ENCODE data around the gene GTF3C5.
"Not testable (repeated sequence)": the region's sequence is repeated elsewhere in the genome, so short reads cannot be mapped to it uniquely, and the experiment has no call there.

GTF3C5 gene

GRCh38 chr9:132991351-132992300 lies 39.2 kb upstream of the GTF3C5 start:
- peaks cover 6% of the 10 kb centered on the region for H3K4me1 Mint-ChIP-seq (ENCODE audit: low read depth)
- H3K4me3 Mint-ChIP-seq, result no peak overlapping the region
- no peak for DNase-seq
- no peaks in the 10 kb centered on the region for H3K9me3 Mint-ChIP-seq
- no peaks in the 10 kb centered on the region for H3K36me3 Mint-ChIP-seq (ENCODE audit: low read depth)
- peaks cover 59% of the 10 kb centered on the region for H3K27me3 Mint-ChIP-seq
- no peak overlapping the region for H3K27ac Mint-ChIP-seq

DNA sequence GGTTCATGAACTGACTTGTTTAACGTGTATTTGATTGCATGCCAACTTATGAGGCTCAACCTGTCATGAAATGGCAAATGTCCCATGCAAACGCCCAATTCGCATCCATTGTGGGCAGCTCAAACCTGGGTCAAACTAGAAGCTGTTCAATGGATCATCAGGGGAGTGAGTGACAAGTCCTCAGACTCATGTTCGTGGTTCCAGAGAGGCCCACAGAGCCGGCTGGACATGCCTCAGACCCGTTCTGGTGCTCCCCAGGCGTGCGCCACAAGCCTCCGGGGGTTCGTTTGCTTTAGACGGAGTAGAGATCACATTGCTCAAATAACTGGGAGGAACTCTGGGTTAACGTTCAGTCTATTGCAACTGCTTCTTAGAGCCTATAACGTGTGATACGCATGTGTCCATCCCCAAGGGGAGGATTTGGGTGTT lies 37.3 kb upstream of the GTF3C5 start:
- Mint-ChIP-seq H3K4me1 (ENCODE audit: low read depth) (peaks cover 6% of the 10 kb centered on the region), H3K27me3 (peaks cover 44% of the 10 kb centered on the region), H3K36me3 (ENCODE audit: low read depth) (no peaks in the 10 kb centered on the region), H3K27ac (no peak overlapping the region), H3K4me3 (no peak overlapping the region), H3K9me3 (no peaks in the 10 kb centered on the region)
- DNase-seq, result no peak

DNA sequence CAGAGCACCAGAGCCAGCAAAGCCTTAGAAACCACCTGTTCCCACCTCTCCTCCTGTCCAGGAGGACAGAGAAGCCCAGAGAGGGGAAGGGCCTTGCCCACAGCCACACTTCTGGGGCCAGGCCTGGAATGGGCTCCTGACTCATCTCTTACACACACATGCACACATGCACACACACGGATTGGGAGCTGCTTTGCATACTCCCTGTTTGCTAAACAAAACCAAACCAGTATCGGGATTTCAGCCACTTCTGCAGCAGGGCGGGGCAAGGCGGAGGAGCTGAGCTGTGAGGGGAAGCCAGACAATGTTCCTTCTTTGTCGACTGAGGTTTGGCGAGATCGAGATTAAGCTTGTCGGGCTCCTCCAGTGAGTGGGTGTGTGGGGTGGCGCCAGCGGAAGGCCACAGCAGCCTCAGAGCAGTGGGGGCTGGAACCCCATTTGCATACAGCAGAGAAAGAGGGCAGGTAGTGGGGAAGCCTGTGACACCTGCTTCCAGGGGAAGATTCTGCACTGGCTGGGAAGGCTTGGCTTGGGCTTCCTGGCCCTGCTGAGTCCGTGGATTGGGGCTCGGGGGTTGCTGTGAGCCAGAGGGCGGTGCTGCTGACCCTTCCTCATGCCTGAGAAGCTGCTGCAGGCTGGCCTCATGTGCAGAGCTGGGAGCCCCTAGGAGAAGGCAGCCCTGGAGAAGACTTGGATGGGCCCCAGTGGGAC lies 36.2 kb upstream of the GTF3C5 start:
- Mint-ChIP-seq H3K27ac (no peak overlapping the region), H3K36me3 (ENCODE audit: low read depth) (no peaks in the 10 kb centered on the region), H3K4me1 (ENCODE audit: low read depth) (peaks cover 6% of the 10 kb centered on the region), H3K4me3 (no peak overlapping the region), H3K27me3 (peaks cover 50% of the 10 kb centered on the region), H3K9me3 (no peaks in the 10 kb centered on the region)
- DNase-seq, result no peak

DNA sequence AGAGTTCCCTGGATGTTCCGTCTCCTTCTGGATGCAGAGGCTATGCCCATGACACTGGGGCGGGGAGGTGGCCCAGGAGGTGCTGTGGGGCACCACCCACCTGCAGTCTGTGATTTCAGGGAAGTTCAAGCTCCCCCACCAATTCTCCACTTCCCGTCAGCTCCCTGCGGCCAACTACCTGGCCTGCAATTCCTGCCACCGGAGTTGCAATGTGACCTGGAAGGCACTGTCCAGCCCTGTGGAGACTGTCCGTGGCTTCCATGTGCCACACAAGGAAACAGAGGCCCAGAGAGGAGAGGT lies 35.7 kb upstream of the GTF3C5 start:
- Mint-ChIP-seq H3K36me3 (ENCODE audit: low read depth) (no peaks in the 10 kb centered on the region), H3K27me3 (peaks cover 54% of the 10 kb centered on the region), H3K9me3 (no peaks in the 10 kb centered on the region), H3K27ac (no peak overlapping the region), H3K4me1 (ENCODE audit: low read depth) (peaks cover 6% of the 10 kb centered on the region), H3K4me3 (no peak overlapping the region)
- DNase-seq, result no peak

DNA sequence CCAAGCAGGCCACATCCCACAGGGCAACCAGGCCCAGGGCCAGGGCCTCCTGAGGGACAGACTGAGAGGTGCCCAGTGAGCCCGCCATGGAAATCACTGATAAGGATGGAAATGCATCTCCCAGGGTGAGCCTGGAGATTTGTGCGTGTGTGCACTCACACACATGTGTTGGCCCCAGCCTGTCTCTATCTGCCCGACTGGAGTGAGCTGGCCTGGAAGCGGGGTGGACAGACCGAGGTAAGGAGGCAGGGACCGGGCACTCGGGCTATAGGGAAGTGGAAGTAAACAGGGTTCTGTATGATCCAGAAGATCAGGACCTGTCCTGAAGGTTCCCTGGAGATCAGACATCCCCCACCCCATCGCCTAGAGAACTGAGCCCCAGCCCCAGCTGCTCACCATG lies 34.9 kb upstream of the GTF3C5 start:
- no peak for DNase-seq
- H3K27me3 Mint-ChIP-seq, result peaks cover 59% of the 10 kb centered on the region
- H3K36me3 Mint-ChIP-seq (ENCODE audit: low read depth), result no peaks in the 10 kb centered on the region
- H3K27ac Mint-ChIP-seq, result no peak overlapping the region
- no peak overlapping the region for H3K4me3 Mint-ChIP-seq
- peaks cover 6% of the 10 kb centered on the region for H3K4me1 Mint-ChIP-seq (ENCODE audit: low read depth)
- H3K9me3 Mint-ChIP-seq, result no peaks in the 10 kb centered on the region

DNA sequence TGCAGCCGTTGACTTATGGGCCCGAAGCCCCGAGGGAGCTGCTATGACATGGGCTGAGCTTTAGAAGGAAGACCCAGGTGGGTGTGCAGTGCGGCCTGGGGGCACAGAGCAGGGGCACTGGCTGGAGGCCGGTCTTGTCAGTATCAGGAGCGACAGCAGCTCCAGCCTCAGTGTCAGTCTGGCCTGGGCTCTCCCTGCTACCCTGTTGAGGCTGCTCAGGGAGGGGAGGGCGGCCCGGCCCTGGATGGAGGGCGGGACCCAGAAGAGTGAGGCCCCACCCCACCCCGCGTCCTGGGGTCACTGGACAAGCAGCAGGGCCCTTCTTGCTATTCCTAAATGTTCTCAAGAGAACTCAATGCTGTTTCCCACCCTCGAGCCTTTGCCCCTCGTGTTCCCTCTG lies 34.3 kb upstream of the GTF3C5 start:
- H3K27ac Mint-ChIP-seq, result no peak overlapping the region
- no peak overlapping the region for H3K4me3 Mint-ChIP-seq
- no peaks in the 10 kb centered on the region for H3K9me3 Mint-ChIP-seq
- peaks cover 6% of the 10 kb centered on the region for H3K4me1 Mint-ChIP-seq (ENCODE audit: low read depth)
- no peaks in the 10 kb centered on the region for H3K36me3 Mint-ChIP-seq (ENCODE audit: low read depth)
- peaks cover 57% of the 10 kb centered on the region for H3K27me3 Mint-ChIP-seq
- DNase-seq, result no peak

- Mint-ChIP-seq H3K36me3 (ENCODE audit: low read depth) (no peaks in the 10 kb centered on the region), H3K4me3 (no peak overlapping the region), H3K9me3 (no peaks in the 10 kb centered on the region), H3K4me1 (ENCODE audit: low read depth) (peaks cover 6% of the 10 kb centered on the region), H3K27ac (no peak overlapping the region), H3K27me3 (peaks cover 54% of the 10 kb centered on the region)
- no peak for DNase-seq
These were observed 33.2 kb upstream of the GTF3C5 start for GRCh38 chr9:132997591-132997990.

- H3K4me1 Mint-ChIP-seq (ENCODE audit: low read depth); H3K27ac Mint-ChIP-seq; H3K36me3 Mint-ChIP-seq (ENCODE audit: low read depth); H3K4me3 Mint-ChIP-seq; H3K9me3 Mint-ChIP-seq; DNase-seq: not testable (repeated sequence)
- H3K27me3 Mint-ChIP-seq, result peaks cover 54% of the 10 kb centered on the region
These were observed 32.6 kb upstream of the GTF3C5 start for GRCh38 chr9:132998221-132998620.

DNA sequence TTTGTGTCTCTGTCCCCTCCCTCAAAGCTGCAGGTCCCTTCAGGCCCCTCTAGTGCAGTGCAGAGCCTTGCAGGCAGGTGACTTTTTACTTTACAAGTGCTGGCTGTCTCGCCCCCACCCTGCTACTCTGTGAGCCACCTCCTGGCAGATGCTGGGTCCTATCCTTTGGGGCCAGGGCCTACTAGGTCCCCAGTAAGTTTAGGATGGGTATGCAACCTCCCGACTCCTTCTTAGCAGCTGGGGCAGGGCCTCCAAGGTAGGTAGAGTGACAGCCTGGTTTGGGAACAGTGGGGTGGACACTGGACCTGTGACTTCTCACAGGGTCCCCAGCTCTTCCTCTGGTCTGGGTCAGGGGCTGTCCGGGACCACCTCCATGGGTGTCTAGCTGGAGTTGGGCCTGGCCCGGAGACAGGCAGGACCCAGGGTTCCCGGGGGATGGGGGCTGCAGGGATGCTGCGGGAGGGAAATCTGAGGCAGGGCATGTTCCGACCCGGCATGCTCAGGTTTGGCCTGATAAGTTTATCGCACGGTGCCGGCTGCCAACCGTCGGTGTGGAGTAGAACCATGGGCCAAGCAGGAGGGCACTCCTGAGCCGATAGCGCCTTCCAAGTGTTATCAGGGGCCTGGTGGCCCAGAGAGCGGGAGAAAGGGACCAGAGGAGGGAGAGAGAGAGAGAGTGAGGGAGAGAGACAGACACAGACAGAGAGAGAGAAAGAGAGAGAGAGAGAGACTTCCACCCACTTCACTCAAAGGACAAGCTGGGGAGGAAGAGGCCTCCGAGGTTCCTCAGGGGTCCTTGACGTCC lies 31.8 kb upstream of the GTF3C5 start:
- H3K4me1 Mint-ChIP-seq (ENCODE audit: low read depth), result peaks cover 6% of the 10 kb centered on the region
- no peaks in the 10 kb centered on the region for H3K36me3 Mint-ChIP-seq (ENCODE audit: low read depth)
- no peaks in the 10 kb centered on the region for H3K9me3 Mint-ChIP-seq
- H3K27ac Mint-ChIP-seq, result no peak overlapping the region
- no peak for DNase-seq
- no peak overlapping the region for H3K4me3 Mint-ChIP-seq
- peaks cover 54% of the 10 kb centered on the region for H3K27me3 Mint-ChIP-seq

GRCh38 chr9:133002147-133003070 lies 28.4 kb upstream of the GTF3C5 start:
- no peak for DNase-seq
- Mint-ChIP-seq H3K27ac (no peak overlapping the region), H3K36me3 (ENCODE audit: low read depth) (no peaks in the 10 kb centered on the region), H3K27me3 (peaks cover 67% of the 10 kb centered on the region), H3K9me3 (no peaks in the 10 kb centered on the region), H3K4me3 (no peak overlapping the region), H3K4me1 (ENCODE audit: low read depth) (no peaks in the 10 kb centered on the region)

GRCh38 chr9:133003071-133003461 lies 27.7 kb upstream of the GTF3C5 start:
- Mint-ChIP-seq H3K9me3 (no peaks in the 10 kb centered on the region), H3K27ac (no peak overlapping the region), H3K27me3 (peaks cover 71% of the 10 kb centered on the region), H3K36me3 (ENCODE audit: low read depth) (no peaks in the 10 kb centered on the region), H3K4me3 (no peak overlapping the region), H3K4me1 (ENCODE audit: low read depth) (no peaks in the 10 kb centered on the region)
- DNase-seq, result no peak

DNA sequence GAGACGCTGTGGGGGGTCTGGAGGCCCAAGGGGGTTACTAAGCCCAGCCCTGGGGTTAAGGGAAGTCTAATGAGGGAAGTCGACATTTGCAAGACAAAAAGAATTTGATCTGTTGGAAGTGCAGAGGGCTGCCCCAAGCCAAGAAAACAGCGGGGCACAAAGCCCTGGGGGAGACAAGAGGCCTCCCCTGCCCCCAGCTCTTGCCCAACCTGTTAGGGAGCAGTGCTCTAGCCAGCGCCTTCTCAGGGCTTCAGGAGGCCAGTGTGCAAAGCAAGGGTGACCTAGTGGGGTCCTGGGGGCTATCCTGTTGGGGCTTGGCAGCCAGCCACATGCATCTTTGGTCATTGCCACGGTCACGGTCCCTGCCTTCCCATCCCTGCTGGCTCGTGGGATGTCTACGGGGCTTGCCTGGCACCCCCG lies 27.1 kb upstream of the GTF3C5 start:
- H3K27me3 Mint-ChIP-seq, result peaks cover 77% of the 10 kb centered on the region
- H3K36me3 Mint-ChIP-seq (ENCODE audit: low read depth), result no peaks in the 10 kb centered on the region
- H3K9me3 Mint-ChIP-seq, result no peaks in the 10 kb centered on the region
- H3K27ac Mint-ChIP-seq, result no peak overlapping the region
- H3K4me1 Mint-ChIP-seq (ENCODE audit: low read depth), result no peaks in the 10 kb centered on the region
- H3K4me3 Mint-ChIP-seq, result no peak overlapping the region
- no peak for DNase-seq

- no peaks in the 10 kb centered on the region for H3K36me3 Mint-ChIP-seq (ENCODE audit: low read depth)
- peaks cover 75% of the 10 kb centered on the region for H3K27me3 Mint-ChIP-seq
- H3K27ac Mint-ChIP-seq, result no peak overlapping the region
- no peaks in the 10 kb centered on the region for H3K9me3 Mint-ChIP-seq
- H3K4me3 Mint-ChIP-seq, result no peak overlapping the region
- H3K4me1 Mint-ChIP-seq (ENCODE audit: low read depth), result no peaks in the 10 kb centered on the region
- DNase-seq, result no peak
These were observed 26.5 kb upstream of the GTF3C5 start for GRCh38 chr9:133004091-133004998.
